Progenitor cell of endocrine pancreas (in vitro differentiated cells): Measurements from ENCODE around the gene JPH4. TPM values are rescaled to one million over a fixed set of nuclear protein-coding genes. Genes with fewer than 3 reads are reported as not detected.
A peak's percentile ranks its signal among the peaks of the same experiment; 100 is the strongest.

Source experiments
- DNase-seq: peaks from one replicate; pipeline ENCODE4 v3.0.0; 2021; ENCODE audit warnings: low spot score; ENCODE audit not compliant: unreplicated experiment
- H3K27ac Mint-ChIP-seq: 2 replicates; pipeline ENCODE4 v1.8.0; 2021; ENCODE audit warnings: mild to moderate bottlenecking, moderate library complexity, mixed read lengths
- H3K27me3 Mint-ChIP-seq: 2 replicates; pipeline ENCODE4 v1.8.0; 2021; ENCODE audit warnings: mixed read lengths
- H3K36me3 Mint-ChIP-seq: 2 replicates; pipeline ENCODE4 v1.8.0; 2022; ENCODE audit warnings: mixed read lengths; ENCODE audit not compliant: insufficient read depth
- H3K4me1 Mint-ChIP-seq: 2 replicates; pipeline ENCODE4 v1.8.0; 2021; ENCODE audit warnings: low read depth, mixed read lengths
- H3K4me3 Mint-ChIP-seq: 2 replicates; pipeline ENCODE4 v1.8.0; 2021; ENCODE audit warnings: low read depth, mild to moderate bottlenecking, moderate library complexity, mixed read lengths
- H3K9me3 Mint-ChIP-seq: 2 replicates; pipeline ENCODE4 v1.8.0; 2021; ENCODE audit warnings: low read depth, mixed read lengths
- CTCF ChIP-seq: fragments of 200-600 bp; sonication (generic); IDR thresholded peaks from one replicate; pipeline ENCODE4 v1.5.0; 2021; ENCODE audit warnings: antibody characterized with exemption, mild to moderate bottlenecking; ENCODE audit not compliant: unreplicated experiment
- total RNA-seq: library from RNA; stranded (reverse); gene quantifications from 2 replicates; pipeline ENCODE4 v1.2.1, GENCODE V29; 2021

The JPH4 gene
- total RNA-seq, 1 donor from 2014 or later, result not detected

GRCh38 chr14:23531391-23531790 is 47.2 kb downstream of the JPH4 start:
- no peaks in the 10 kb centered on the region for H3K9me3 Mint-ChIP-seq
- peak overlapping the region; percentile 4 for H3K27ac Mint-ChIP-seq
- H3K4me3 Mint-ChIP-seq, result no peak overlapping the region
- H3K27me3 Mint-ChIP-seq, result no peaks in the 10 kb centered on the region
- DNase-seq, result no peak
- no peak for TF ChIP-seq CTCF
- H3K4me1 Mint-ChIP-seq, result peaks cover 20% of the 10 kb centered on the region
- peaks cover 8% of the 10 kb centered on the region for H3K36me3 Mint-ChIP-seq

- peaks cover 7% of the 10 kb centered on the region for H3K36me3 Mint-ChIP-seq
- no peak for TF ChIP-seq CTCF
- H3K9me3 Mint-ChIP-seq, result no peaks in the 10 kb centered on the region
- no peak overlapping the region for H3K4me3 Mint-ChIP-seq
- DNase-seq, result no peak
- H3K27ac Mint-ChIP-seq, result no peak overlapping the region
- H3K27me3 Mint-ChIP-seq, result no peaks in the 10 kb centered on the region
- peaks cover 20% of the 10 kb centered on the region for H3K4me1 Mint-ChIP-seq
Observed at GRCh38 chr14:23530375-23531055, 48.1 kb downstream of the JPH4 start.

GRCh38 chr14:23529016-23529415 is 49.6 kb downstream of the JPH4 start:
- Mint-ChIP-seq H3K27ac (no peak overlapping the region), H3K4me1 (peaks cover 20% of the 10 kb centered on the region), H3K36me3 (peaks cover 7% of the 10 kb centered on the region), H3K27me3 (no peaks in the 10 kb centered on the region), H3K9me3 (no peaks in the 10 kb centered on the region), H3K4me3 (no peak overlapping the region)
- no peak for DNase-seq
- TF ChIP-seq CTCF, result no peak

- peaks cover 7% of the 10 kb centered on the region for H3K36me3 Mint-ChIP-seq
- H3K27ac Mint-ChIP-seq, result peak overlapping the region; percentile 70
- no peaks in the 10 kb centered on the region for H3K9me3 Mint-ChIP-seq
- H3K4me1 Mint-ChIP-seq, result peaks cover 20% of the 10 kb centered on the region
- no peaks in the 10 kb centered on the region for H3K27me3 Mint-ChIP-seq
- H3K4me3 Mint-ChIP-seq, result no peak overlapping the region
- peak; percentile 32 for TF ChIP-seq CTCF
- no peak for DNase-seq
Observed at GRCh38 chr14:23528555-23528954, 50.0 kb downstream of the JPH4 start.

- peaks cover 9% of the 10 kb centered on the region for H3K36me3 Mint-ChIP-seq
- H3K9me3 Mint-ChIP-seq, result no peaks in the 10 kb centered on the region
Observed at GRCh38 chr14:23525611-23526010, 53.0 kb downstream of the JPH4 start.

More at GRCh38 chr14:23525611-23526010, 53.0 kb downstream of the JPH4 start:
- TF ChIP-seq CTCF, result no peak
- no peak overlapping the region for H3K27ac Mint-ChIP-seq
- DNase-seq, result no peak
- H3K4me1 Mint-ChIP-seq, result peaks cover 14% of the 10 kb centered on the region
- H3K27me3 Mint-ChIP-seq, result no peaks in the 10 kb centered on the region
- H3K4me3 Mint-ChIP-seq, result no peak overlapping the region
